IPS-20b (cell line): ENCODE results near the gene AGBL4.

Experiments used
- H3K27ac ChIP-seq: one replicate; pipeline ENCODE4 v1.5.1; 2013; ENCODE audit warnings: low read length
- H3K27me3 ChIP-seq: 2 replicates; pipeline ENCODE4 v1.6.1; 2013; ENCODE audit warnings: mild to moderate bottlenecking, low read length, inconsistent platforms; ENCODE audit not compliant: insufficient read depth
- H3K36me3 ChIP-seq: 2 replicates; pipeline ENCODE4 v1.6.1; 2013; ENCODE audit warnings: low read depth, mild to moderate bottlenecking, inconsistent platforms, low read length, moderate library complexity; ENCODE audit not compliant: insufficient read depth
- H3K4me1 ChIP-seq: 2 replicates; pipeline ENCODE4 v1.6.1; 2013; ENCODE audit warnings: mild to moderate bottlenecking, control low read depth, inconsistent platforms, low read length, moderate library complexity; ENCODE audit not compliant: insufficient read depth
- H3K4me3 ChIP-seq: 2 replicates; pipeline ENCODE4 v1.5.1; 2013; ENCODE audit warnings: mild to moderate bottlenecking, low read length, inconsistent platforms
- H3K9ac ChIP-seq: 2 replicates; pipeline ENCODE4 v1.6.1; 2013; ENCODE audit warnings: low read depth, mild to moderate bottlenecking, inconsistent platforms, low read length, moderate library complexity
- H3K9me3 ChIP-seq: 2 replicates; pipeline ENCODE4 v1.6.1; 2013; ENCODE audit warnings: mild to moderate bottlenecking, low read depth, low read length, inconsistent platforms; ENCODE audit not compliant: insufficient read depth

AGBL4 gene

DNA sequence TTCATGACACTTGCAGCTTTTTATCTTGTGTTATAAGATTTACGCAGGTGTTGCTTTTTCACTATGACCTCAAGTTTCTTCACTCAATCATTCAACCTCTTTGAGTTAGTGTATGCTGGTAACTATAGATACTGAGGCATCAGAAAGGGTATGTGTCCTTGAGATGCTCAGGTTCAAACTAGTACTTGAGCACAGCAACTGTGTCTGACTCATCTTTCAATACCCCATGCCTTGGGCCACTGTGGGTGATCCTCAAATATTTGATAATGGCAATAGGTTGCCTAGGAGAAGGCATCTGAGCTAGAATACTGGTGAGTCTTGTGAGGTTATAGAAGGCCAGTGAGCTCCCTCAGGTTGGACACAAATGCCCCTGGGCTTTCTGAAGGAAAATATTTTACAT is 1463.6 kb downstream of the AGBL4 start:
- Histone ChIP-seq H3K27ac (no peak overlapping the region), H3K36me3 (no peaks in the 10 kb centered on the region), H3K4me3 (no peak overlapping the region), H3K4me1 (0 out of 2 replicates have a peak, but pooled peaks cover 3% of the 10 kb centered on the region), H3K9me3 (no peaks in the 10 kb centered on the region), H3K27me3 (no peaks in the 10 kb centered on the region), H3K9ac (no peak overlapping the region)

DNA sequence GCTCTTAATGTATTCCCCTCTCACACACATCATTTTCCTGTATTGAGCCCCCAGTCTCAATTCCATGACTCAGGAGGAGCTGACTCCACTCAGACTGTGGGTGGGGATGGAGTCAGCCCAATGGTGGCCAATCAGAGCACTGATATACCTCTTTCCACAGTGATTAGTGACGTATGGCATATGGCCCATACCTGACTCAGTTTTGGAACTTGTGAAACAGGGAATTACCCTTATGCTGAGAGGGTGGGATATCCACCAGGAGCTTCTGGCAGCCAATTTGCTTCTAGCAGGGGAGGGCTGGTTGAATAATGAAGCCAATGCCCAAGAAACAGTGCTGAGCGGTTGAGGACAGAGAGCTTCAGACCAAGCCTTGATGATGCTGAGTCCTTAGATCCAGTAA is 1465.4 kb downstream of the AGBL4 start:
- no peak overlapping the region for H3K4me3 ChIP-seq
- H3K36me3 ChIP-seq, result no peaks in the 10 kb centered on the region
- 0 out of 2 replicates have a peak, but pooled peaks cover 3% of the 10 kb centered on the region for H3K4me1 ChIP-seq
- H3K27me3 ChIP-seq, result no peaks in the 10 kb centered on the region
- no peak overlapping the region for H3K27ac ChIP-seq
- no peak overlapping the region for H3K9ac ChIP-seq
- H3K9me3 ChIP-seq, result no peaks in the 10 kb centered on the region

DNA sequence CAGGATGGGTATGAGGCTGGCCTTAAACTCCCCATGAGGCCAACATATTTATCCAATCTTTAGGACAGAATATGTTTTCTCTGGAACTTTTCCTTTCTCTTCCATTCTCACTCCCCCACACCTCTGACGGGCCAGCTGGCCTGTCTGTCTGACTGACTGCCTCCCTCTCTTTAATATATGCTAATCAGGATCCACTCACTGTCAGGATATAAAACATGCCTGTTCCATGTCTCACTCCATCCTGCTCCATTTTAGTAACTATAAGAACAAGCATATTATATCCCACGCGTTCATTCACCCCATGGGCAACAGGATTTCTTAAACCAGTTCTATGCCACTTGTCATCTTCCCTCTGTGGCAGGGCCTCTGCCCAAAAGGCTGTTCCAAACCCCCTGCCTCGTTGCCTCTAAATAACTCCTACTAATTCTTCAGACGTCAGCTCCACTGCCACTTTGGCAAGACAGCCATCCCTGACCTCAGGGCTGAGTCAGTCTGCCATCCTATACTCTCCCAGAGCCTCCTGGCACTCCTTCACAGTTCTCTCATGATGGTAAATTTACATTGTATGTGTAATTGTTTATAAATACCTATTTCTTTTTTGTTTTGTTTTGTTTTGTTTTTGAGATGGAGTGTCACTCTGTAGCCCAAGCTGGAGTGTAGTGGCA is 1467.4 kb downstream of the AGBL4 start:
- no peaks in the 10 kb centered on the region for H3K9me3 ChIP-seq
- no peak overlapping the region for H3K27ac ChIP-seq

DNA sequence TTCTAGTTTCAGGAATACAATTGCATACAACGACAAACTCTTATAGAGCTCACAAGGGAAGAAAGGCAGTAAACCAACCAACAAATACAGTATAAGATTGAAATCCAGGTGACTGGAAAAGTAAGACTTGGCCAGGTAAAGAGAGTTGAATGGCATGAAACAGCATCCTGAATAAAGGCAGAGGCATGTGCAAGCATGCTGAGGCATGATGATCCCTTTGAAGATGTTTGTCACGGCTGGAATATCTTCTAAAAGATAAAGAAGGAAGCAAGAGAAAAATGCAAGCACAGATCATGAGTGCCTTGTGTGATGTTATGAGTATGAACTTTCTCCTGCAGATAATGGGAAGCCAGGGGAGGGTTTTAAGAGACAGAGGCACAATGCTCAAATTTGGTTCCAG is 1468.5 kb downstream of the AGBL4 start:
- H3K9me3 ChIP-seq, result no peaks in the 10 kb centered on the region
- no peaks in the 10 kb centered on the region for H3K4me1 ChIP-seq
- H3K27me3 ChIP-seq, result no peaks in the 10 kb centered on the region
- H3K4me3 ChIP-seq, result no peak overlapping the region
- H3K9ac ChIP-seq, result no peak overlapping the region
- no peaks in the 10 kb centered on the region for H3K36me3 ChIP-seq
- no peak overlapping the region for H3K27ac ChIP-seq

More for the DNA sequence above, 1467.4 kb downstream of the AGBL4 start:
- Histone ChIP-seq H3K27me3 (no peaks in the 10 kb centered on the region), H3K9ac (no peak overlapping the region), H3K4me3 (no peak overlapping the region), H3K4me1 (no peaks in the 10 kb centered on the region), H3K36me3 (no peaks in the 10 kb centered on the region)

DNA sequence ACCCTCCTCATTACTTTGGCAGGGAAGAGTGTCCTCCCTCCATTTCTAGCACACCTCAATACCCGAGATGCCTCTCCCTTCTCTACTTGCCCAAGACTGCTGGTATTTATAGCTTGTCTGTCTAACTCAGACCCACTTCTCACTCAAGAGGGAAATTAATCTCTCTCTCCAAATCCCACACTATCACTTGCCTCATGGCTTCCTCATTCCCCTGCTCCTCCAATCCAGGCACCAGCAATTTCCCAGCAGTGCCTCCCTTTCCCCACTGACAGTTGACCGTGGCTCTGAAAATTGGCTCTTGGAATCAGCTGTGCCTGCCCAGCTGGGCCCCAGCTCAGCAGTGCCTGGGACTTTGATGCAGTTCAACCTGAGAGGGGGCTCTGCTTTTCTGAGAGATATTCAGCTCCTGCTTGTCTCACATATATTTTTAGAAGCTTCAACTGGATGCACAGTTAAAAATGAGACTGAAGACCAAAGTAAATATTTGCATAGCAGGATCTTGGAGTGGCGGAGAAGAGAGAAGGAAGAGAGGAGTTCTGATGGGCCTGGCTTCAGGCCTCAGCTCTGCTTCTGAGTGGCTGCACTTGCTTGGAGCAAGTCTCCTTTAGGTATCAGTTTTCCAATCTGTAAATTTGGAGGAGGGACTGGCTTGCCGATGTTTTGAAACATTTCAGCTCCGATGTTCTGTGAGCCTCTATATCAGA is 1470.7 kb downstream of the AGBL4 start:
- Histone ChIP-seq H3K9me3 (no peaks in the 10 kb centered on the region), H3K27me3 (no peaks in the 10 kb centered on the region), H3K4me3 (no peak overlapping the region), H3K27ac (no peak overlapping the region), H3K9ac (no peak overlapping the region), H3K4me1 (peaks cover 7% of the 10 kb centered on the region; the same call in 1 of the 2 replicates), H3K36me3 (no peaks in the 10 kb centered on the region)

DNA sequence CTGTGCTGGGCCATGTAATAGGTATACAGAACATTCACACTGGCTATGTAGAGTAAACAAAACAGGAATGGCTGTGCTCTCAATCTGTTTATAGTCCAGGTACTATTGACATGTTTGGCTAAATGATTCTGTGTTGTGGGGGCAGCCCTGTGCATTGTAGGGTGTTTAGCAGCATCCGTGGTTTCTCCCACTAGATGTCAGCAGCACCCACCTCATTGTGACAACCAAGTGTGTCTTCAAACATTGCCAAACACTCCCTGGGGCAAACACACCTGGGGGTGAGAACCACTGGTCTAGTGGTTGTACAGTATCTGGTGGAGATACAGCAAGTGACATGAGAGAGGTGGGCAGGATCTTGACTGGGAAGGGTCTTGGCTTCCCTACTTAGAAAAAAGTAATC is 1471.3 kb downstream of the AGBL4 start:
- H3K4me3 ChIP-seq, result no peak overlapping the region
- no peaks in the 10 kb centered on the region for H3K27me3 ChIP-seq
- no peak overlapping the region for H3K27ac ChIP-seq
- no peaks in the 10 kb centered on the region for H3K9me3 ChIP-seq
- no peaks in the 10 kb centered on the region for H3K36me3 ChIP-seq
- H3K9ac ChIP-seq, result no peak overlapping the region
- peaks cover 7% of the 10 kb centered on the region; the same call in 1 of the 2 replicates for H3K4me1 ChIP-seq

DNA sequence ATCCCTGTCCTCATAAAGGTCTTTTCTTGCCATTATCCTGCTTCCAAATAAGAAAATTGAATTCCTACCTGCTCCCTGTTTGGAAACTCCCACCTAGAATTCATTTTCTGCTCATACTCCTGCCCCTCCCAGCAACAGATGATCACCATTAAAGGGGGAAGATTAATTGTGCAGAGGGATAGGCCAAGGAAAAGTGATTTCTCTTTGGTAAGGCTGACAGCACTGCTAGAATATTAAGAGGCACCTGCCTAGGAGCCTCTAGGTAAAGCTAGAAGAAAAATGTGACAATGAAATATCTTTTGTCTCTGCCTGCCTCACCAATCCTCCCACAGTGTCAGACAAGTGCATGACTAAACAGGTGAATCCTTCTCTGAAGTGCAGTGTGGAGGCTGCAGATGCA is 1474.8 kb downstream of the AGBL4 start:
- no peaks in the 10 kb centered on the region for H3K27me3 ChIP-seq
- no peak overlapping the region for H3K4me3 ChIP-seq
- H3K4me1 ChIP-seq, result peaks cover 7% of the 10 kb centered on the region; the same call in 1 of the 2 replicates
- H3K27ac ChIP-seq, result no peak overlapping the region
- no peaks in the 10 kb centered on the region for H3K36me3 ChIP-seq
- no peaks in the 10 kb centered on the region for H3K9me3 ChIP-seq
- H3K9ac ChIP-seq, result no peak overlapping the region

DNA sequence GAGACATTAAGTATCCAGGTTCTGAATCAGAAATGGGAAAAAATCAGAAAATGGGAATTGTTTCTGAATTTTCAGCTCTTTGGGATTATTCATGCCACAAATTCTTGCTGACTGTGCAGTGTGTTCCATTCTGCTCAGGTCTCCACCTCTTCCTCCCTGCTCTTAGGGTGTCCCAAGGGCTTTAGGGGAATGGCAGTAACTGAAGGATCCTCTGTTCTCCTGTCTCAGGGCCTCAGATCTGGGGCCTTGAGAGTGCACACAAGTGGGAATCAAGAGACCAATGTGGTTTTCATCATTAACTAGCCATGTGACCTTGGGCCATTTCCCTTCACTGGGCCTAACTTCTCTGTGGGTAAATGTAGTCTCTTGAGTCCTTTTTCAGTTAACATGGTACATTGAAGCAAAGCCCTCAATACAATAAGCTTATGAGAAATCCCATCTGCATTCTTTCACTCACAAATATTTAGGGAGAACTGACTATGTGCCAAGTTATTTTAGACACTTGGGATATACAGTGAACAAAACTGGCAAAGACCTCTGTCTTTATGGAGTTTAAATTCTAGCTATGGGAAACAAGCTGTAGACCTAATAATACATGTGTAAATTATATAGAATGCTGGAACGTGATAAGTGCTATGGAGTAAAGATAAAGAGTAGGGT is 1476.1 kb downstream of the AGBL4 start:
- H3K9ac ChIP-seq, result no peak overlapping the region
- no peak overlapping the region for H3K27ac ChIP-seq
- H3K9me3 ChIP-seq, result no peaks in the 10 kb centered on the region
- H3K4me3 ChIP-seq, result no peak overlapping the region
- H3K36me3 ChIP-seq, result no peaks in the 10 kb centered on the region
- H3K27me3 ChIP-seq, result no peaks in the 10 kb centered on the region
- H3K4me1 ChIP-seq, result peaks cover 7% of the 10 kb centered on the region; the same call in 1 of the 2 replicates

DNA sequence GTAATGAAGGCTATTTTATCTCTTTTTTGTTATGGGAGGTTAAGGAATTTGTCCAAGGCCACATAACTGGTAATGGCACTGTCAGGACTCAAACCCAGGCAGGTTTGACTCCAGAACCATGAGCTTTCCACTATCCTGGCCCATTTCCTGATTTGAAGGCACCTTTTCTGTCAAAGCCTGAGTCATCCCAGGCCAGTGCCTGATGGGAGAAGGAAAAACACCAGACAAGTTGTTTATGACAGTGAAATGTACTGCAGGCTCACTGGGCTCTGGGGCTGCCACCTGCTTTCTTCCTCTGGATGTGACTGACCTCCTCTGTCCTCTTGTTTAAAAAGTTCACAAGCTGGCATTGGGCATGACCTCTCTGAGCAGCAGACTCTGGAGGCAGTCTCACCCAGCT is 1479.9 kb downstream of the AGBL4 start:
- no peak overlapping the region for H3K27ac ChIP-seq
- H3K4me1 ChIP-seq, result no peaks in the 10 kb centered on the region
- no peaks in the 10 kb centered on the region for H3K36me3 ChIP-seq
- no peak overlapping the region for H3K9ac ChIP-seq
- H3K4me3 ChIP-seq, result no peak overlapping the region
- no peaks in the 10 kb centered on the region for H3K27me3 ChIP-seq
- no peaks in the 10 kb centered on the region for H3K9me3 ChIP-seq

DNA sequence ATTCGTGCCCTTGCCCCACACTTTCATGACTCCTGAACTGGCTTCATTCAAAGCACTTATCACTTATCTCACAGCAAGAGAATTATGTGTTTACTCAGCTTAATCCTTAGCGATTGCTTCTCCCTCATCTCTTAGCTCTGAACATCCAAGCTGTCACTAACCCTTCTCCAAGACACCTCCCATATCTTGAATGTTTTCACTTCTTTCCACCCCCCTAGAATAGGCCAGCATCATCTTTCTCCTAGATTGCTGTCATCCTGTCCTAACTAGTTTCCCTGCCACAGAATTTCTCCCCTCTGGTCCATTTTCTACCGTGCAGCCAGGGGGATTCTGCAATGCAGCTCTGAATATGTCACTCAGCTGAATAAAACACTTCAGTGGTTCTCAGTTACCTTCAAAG is 1483.2 kb downstream of the AGBL4 start:
- H3K27ac ChIP-seq, result no peak overlapping the region
- H3K36me3 ChIP-seq, result no peaks in the 10 kb centered on the region
- no peak overlapping the region for H3K9ac ChIP-seq
- H3K27me3 ChIP-seq, result no peaks in the 10 kb centered on the region
- H3K9me3 ChIP-seq, result no peaks in the 10 kb centered on the region
- H3K4me3 ChIP-seq, result no peak overlapping the region
- no peaks in the 10 kb centered on the region for H3K4me1 ChIP-seq

DNA sequence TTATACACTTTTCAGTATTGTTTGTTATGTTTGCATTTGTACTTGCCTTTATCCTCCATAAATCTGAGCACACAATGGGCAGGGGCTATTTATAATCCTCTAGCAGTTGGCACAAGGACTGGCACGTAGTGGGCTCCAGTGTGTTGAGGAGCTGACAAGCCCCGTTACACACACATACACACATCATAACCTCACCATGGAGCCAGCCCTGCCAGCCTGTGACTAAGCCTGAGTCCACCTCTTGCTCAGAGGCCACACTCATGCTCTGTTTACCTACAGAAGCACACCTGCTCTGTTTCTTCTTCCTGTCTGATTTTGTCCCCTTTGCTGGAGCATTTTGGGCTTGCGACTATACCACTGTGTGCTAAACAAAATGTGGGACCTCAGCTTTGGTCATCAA is 1487.3 kb downstream of the AGBL4 start:
- H3K27me3 ChIP-seq, result no peaks in the 10 kb centered on the region
- H3K4me1 ChIP-seq, result no peaks in the 10 kb centered on the region; the same call in 1 of the 2 replicates
- H3K27ac ChIP-seq, result no peak overlapping the region
- no peak overlapping the region for H3K4me3 ChIP-seq
- no peak overlapping the region for H3K9ac ChIP-seq
- no peaks in the 10 kb centered on the region for H3K9me3 ChIP-seq
- no peaks in the 10 kb centered on the region for H3K36me3 ChIP-seq

DNA sequence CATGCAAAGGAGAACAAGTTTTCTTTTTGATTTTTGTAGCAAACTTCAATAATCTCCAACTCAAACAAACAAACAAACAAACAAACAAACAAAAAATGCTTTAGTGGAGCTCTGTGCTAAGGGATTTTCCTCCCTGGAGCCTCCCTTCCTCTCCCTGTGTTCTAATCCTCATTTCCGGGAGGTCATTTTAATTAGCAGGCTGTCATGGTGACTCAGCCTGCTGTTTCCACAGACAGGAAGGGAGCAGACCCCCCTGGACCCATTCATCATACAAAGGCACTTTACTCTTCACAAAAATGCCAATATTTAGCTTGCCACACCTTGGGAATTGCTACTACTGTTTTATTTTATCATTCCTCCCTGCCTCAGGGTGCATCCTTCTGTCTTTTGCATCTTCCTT is 1490.8 kb downstream of the AGBL4 start:
- no peaks in the 10 kb centered on the region for H3K36me3 ChIP-seq
- no peaks in the 10 kb centered on the region for H3K27me3 ChIP-seq
- H3K9ac ChIP-seq, result no peak overlapping the region
- no peaks in the 10 kb centered on the region for H3K9me3 ChIP-seq
- H3K4me1 ChIP-seq, result no peaks in the 10 kb centered on the region; the same call in 1 of the 2 replicates
- no peak overlapping the region for H3K4me3 ChIP-seq
- H3K27ac ChIP-seq, result no peak overlapping the region
